ENCODE measurements around the gene NFKB2. TPM values are rescaled to one million over a fixed set of nuclear protein-coding genes. Genes with fewer than 3 reads are reported as not detected.

Gene NFKB2
- total and polyA plus RNA-seq, 10 donors = 34.7 to 161 (median 57.1) TPM

- Histone ChIP-seq H3K27me3 (replicated peaks in 1 of 7) (peaks cover 0 to 5% (median 1%) of the 10 kb centered on the region in 7 donors), H3K9me3 (no peaks in the 10 kb centered on the region), H3K36me3 (peaks cover 0 to 26% (median 17%) of the 10 kb centered on the region in 6 donors), H3K4me1 (peaks cover 24 to 41% (median 38%) of the 10 kb centered on the region in 6 donors), H3K4me3 (no peak overlapping the region), H3K27ac (no peak overlapping the region)
- DNase-seq = no peak
- intact Hi-C loops (cut with DNase I; ENCODE audit: low total_unique reads) = no loop called here
- no peak for TF ChIP-seq POLR2AphosphoS5 (IDR thresholded peaks at IDR 0.05)
- 79 to 98% (median 88%) methylated on average over 7 to 9 of the region's 9 CpGs for WGBS, 5 donors
Observed at GRCh38 chr10:102424145-102424544, 28.6 kb downstream of the NFKB2 start.

DNA sequence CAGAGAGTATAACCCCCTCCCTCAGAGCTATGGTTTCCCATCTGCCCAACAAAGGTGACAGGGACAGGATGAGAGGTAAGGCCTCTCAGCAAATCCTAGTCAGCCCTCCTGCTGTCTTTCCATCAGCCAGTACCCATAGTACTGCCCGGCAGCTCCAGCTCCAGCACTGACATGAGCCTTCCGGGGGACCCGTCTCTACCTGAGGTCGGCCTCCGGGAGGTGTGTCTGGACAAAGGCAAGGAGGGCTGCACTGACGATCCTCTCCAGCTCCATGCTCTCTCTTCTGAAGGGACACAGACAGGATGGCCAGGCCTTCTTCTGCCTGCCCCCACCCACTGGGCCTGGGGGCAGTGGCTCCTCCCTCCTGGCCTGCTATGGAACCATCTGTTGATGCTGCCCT, 29.4 kb downstream of the NFKB2 start:
- H3K36me3 ChIP-seq = peaks cover 0 to 26% (median 17%) of the 10 kb centered on the region in 6 donors
- 85 to 95% (median 92%) methylated on average over 5 to 6 of the region's 6 CpGs for WGBS, 5 donors
- TF ChIP-seq POLR2A (IDR thresholded peaks at IDR 0.05) = no peak
- TF ChIP-seq POLR2AphosphoS5 (IDR thresholded peaks at IDR 0.05) = no peak
- TF ChIP-seq, protein P1, sequence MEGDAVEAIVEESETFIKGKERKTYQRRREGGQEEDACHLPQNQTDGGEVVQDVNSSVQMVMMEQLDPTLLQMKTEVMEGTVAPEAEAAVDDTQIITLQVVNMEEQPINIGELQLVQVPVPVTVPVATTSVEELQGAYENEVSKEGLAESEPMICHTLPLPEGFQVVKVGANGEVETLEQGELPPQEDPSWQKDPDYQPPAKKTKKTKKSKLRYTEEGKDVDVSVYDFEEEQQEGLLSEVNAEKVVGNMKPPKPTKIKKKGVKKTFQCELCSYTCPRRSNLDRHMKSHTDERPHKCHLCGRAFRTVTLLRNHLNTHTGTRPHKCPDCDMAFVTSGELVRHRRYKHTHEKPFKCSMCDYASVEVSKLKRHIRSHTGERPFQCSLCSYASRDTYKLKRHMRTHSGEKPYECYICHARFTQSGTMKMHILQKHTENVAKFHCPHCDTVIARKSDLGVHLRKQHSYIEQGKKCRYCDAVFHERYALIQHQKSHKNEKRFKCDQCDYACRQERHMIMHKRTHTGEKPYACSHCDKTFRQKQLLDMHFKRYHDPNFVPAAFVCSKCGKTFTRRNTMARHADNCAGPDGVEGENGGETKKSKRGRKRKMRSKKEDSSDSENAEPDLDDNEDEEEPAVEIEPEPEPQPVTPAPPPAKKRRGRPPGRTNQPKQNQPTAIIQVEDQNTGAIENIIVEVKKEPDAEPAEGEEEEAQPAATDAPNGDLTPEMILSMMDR (IDR thresholded peaks at IDR 0.05 in 8 of 11, conservative IDR thresholded peaks at IDR 0.05 in 3 of 11) = no peak
- H3K27me3 ChIP-seq (replicated peaks in 1 of 7) = no peaks in the 10 kb centered on the region
- H3K9me3 ChIP-seq = no peaks in the 10 kb centered on the region
- H3K4me1 ChIP-seq = peaks cover 17 to 33% (median 31%) of the 10 kb centered on the region in 6 donors
- no peak for DNase-seq
- H3K27ac ChIP-seq = no peak overlapping the region
- intact Hi-C loops (cut with DNase I; ENCODE audit: low total_unique reads) = no loop called here
- H3K4me3 ChIP-seq = no peak overlapping the region

DNA sequence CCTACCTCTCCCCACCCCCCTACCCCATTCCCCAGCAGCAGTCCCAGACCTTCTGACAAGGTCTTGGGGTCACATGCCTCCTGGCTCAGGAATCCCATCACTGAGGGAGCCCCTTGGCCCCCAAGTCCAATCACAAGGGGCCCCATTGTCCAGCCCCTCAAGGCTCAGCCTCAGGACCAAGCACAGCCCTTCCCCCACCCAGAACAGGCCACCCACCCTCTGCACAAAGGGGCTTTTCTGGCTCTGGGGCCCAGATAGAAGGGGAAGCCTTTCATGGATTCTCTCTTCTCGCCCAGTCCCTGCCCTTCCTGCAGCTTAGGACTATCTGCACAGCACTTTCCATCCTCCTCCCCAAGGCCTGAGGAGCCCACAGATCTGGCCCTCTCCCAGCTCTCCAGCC, 29.9 kb downstream of the NFKB2 start:
- intact Hi-C loops (cut with DNase I; ENCODE audit: low total_unique reads) = no loop called here
- peaks cover 0 to 26% (median 17%) of the 10 kb centered on the region in 6 donors for H3K36me3 ChIP-seq
- H3K27ac ChIP-seq = no peak overlapping the region
- H3K27me3 ChIP-seq (replicated peaks in 1 of 7) = no peaks in the 10 kb centered on the region
- no peaks in the 10 kb centered on the region for H3K9me3 ChIP-seq
- no peak for DNase-seq
- WGBS, 5 donors = 77 to 100% (median 94%) methylated on average over 1 of the region's 1 CpG
- TF ChIP-seq POLR2AphosphoS5 (IDR thresholded peaks at IDR 0.05) = no peak
- no peak for TF ChIP-seq POLR2A (IDR thresholded peaks at IDR 0.05)
- TF ChIP-seq, protein P1 (IDR thresholded peaks at IDR 0.05 in 8 of 11, conservative IDR thresholded peaks at IDR 0.05 in 3 of 11) = no peak
- H3K4me3 ChIP-seq = no peak overlapping the region
- H3K4me1 ChIP-seq = peaks cover 12 to 28% (median 25%) of the 10 kb centered on the region in 6 donors

- H3K9me3 ChIP-seq = no peaks in the 10 kb centered on the region
- no peaks in the 10 kb centered on the region for H3K27me3 ChIP-seq (replicated peaks in 1 of 7)
- peaks cover 0 to 26% (median 17%) of the 10 kb centered on the region in 6 donors for H3K36me3 ChIP-seq
- TF ChIP-seq, protein P1 (IDR thresholded peaks at IDR 0.05 in 8 of 11, conservative IDR thresholded peaks at IDR 0.05 in 3 of 11) = no peak
- TF ChIP-seq POLR2AphosphoS5 (IDR thresholded peaks at IDR 0.05) (no peak), POLR2A (IDR thresholded peaks at IDR 0.05) (no peak)
- intact Hi-C loops (cut with DNase I; ENCODE audit: low total_unique reads) = no loop called here
- peaks cover 17 to 34% (median 31%) of the 10 kb centered on the region in 6 donors for H3K4me1 ChIP-seq
- H3K27ac ChIP-seq = no peak overlapping the region
- no peak overlapping the region for H3K4me3 ChIP-seq
- no peak for DNase-seq
- WGBS, 5 donors = 87 to 95% (median 92%) methylated on average over 7 of the region's 7 CpGs
Observed at GRCh38 chr10:102426803-102427287, 31.3 kb downstream of the NFKB2 start.

Measured in spleen (tissue), 11 donors.